Aorta (tissue), 5 donors: ENCODE measurements around the gene PTPRM. TPM values are rescaled to one million over a fixed set of nuclear protein-coding genes. Genes with fewer than 3 reads are reported as not detected.

Source experiments
- ATAC-seq: fragments of 200-7000 bp; cut with Tn5 transposase; one replicate; pipeline ENCODE4 v1.9.1; 2022; ENCODE audit warnings: moderate library complexity; ENCODE audit not compliant: low FRiP score
- DNase-seq, 2 donors: peaks; one replicate each; pipeline ENCODE4 v3.0.0-alpha.2; 2020
- H3K27ac ChIP-seq, 2 donors: one replicate each; pipeline ENCODE4 v1.5.1; 2013; ENCODE audit warnings: low read length in 2 of 2, mild to moderate bottlenecking in 2 of 2, moderate library complexity in 2 of 2, control low read depth in 1 of 2, inconsistent platforms in 1 of 2, low read depth in 1 of 2
- H3K27me3 ChIP-seq, 2 donors: one replicate each; pipeline ENCODE4 v1.6.1; 2013; ENCODE audit warnings: control low read depth in 1 of 2, low read length in 1 of 2, mild to moderate bottlenecking in 1 of 2, moderate library complexity in 1 of 2; ENCODE audit not compliant: insufficient read depth in 2 of 2, control insufficient read depth in 1 of 2
- H3K36me3 ChIP-seq, 2 donors: one replicate each; pipeline ENCODE4 v1.6.1; 2013; ENCODE audit warnings: control low read depth in 1 of 2, low read length in 1 of 2, mild to moderate bottlenecking in 1 of 2; ENCODE audit not compliant: insufficient read depth in 2 of 2, control insufficient read depth in 1 of 2
- H3K4me1 ChIP-seq, 2 donors: one replicate each; pipeline ENCODE4 v1.6.1; 2013; ENCODE audit warnings: low read length in 2 of 2, control low read depth in 1 of 2, mild to moderate bottlenecking in 1 of 2, moderate library complexity in 1 of 2; ENCODE audit not compliant: insufficient read depth in 2 of 2, control insufficient read depth in 1 of 2
- H3K4me3 ChIP-seq, 2 donors: one replicate each; pipeline ENCODE4 v1.5.1; 2013; ENCODE audit warnings: low read length in 2 of 2, control low read depth in 1 of 2, mild to moderate bottlenecking in 1 of 2
- H3K9me3 ChIP-seq: one replicate; pipeline ENCODE4 v1.6.1; 2013; ENCODE audit warnings: mild to moderate bottlenecking, low read length; ENCODE audit not compliant: control insufficient read depth
- WGBS, 2 donors: extraction: QIAGEN DNeasy Blood & Tissue Kit; methylation state at CpG; one replicate each; pipeline ENCODE4 v1.1.7; 2013; 5-methylcytosine and 5-hydroxymethylcytosine counted together
- intact Hi-C, 2 donors: fragments of 100-400 bp; cut with DNase I; formaldehyde crosslinking; loops; one replicate each; pipeline versions ENCODE4 v1.14.2 to v1.15.0; 2022
- polyA plus RNA-seq, 2 donors: library from polyadenylated mRNA; stranded (reverse); fragments of 200-250 nt; gene quantifications; one replicate each; pipeline ENCODE4 v1.2.3, GENCODE V29; 2013
- total RNA-seq, 2 donors: library from RNA; stranded (reverse); fragmentation: NEBNext Ultra II Directional; extraction: Animal tissue kit (Norgen Biotek cat#: 25700); gene quantifications; one replicate each; pipeline ENCODE4 v1.2.1, GENCODE V29; 2021
- donor health status: healthy with polysubstance abuse.
- donor health status: Bipolar disorder and iron deficiency.
- donor health status: DM: no; HTN: no; CAD: no.
- donor health status: DM: no; HTN: no; CAD: no.
- donor health status: DM: yes; HTN: yes; CAD: no.

PTPRM gene
- total and polyA plus RNA-seq, 4 donors = 10.6 to 98.9 (median 65.6) TPM

DNA sequence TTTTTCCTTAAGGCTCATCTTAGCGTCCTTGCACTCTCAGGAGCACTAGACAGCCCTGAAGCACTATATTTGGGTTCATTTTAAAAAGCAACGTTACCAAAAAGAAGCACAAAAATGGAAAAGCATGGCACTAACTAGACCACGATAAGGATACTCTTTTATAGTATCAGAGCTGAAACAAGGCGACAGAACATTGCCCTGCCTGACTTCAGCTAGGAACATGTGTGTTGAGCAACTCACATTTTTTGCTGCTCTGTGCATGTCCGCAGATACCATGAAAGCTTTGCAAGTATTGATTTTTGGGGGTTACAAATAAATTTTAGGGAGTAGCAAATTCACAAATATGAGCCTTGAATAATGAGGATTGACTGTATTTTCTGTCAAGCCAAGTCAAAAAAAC lies 332.0 kb downstream of the PTPRM start:
- Histone ChIP-seq H3K27ac (no peak overlapping the region), H3K4me1 (peaks cover 3 to 8% of the 10 kb centered on the region in 2 donors), H3K4me3 (no peak overlapping the region), H3K36me3 (no peaks in the 10 kb centered on the region), H3K27me3 (no peaks in the 10 kb centered on the region), H3K9me3 (no peaks in the 10 kb centered on the region)
- DNase-seq (no peak), ATAC-seq (no peak)
- intact Hi-C loops = no loop called here
- 94 to 96% methylated on average over 5 of the region's 5 CpGs for WGBS, 2 donors

DNA sequence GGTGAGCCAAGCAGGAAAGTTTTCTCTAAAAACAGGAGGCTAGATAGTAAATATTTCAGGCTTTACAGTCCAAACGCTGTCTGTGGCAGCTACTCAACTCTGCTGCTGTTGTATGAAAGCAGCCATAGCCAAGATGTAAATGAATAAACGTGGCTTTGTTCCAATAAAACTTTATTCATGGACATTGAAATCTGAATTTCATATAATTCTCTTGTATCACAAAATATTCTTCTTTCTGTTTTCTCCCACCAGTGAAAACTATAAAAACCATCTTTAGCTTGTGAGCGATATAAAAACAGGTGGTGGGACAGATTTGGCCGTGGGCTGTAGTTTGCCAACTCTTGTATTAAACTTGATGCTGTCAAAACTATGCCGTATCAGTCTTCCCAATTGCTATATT lies 333.0 kb downstream of the PTPRM start:
- Histone ChIP-seq H3K4me3 (no peak overlapping the region), H3K36me3 (no peaks in the 10 kb centered on the region), H3K9me3 (no peaks in the 10 kb centered on the region), H3K27me3 (no peaks in the 10 kb centered on the region), H3K4me1 (peaks cover 3 to 8% of the 10 kb centered on the region in 2 donors), H3K27ac (no peak overlapping the region)
- intact Hi-C loops = no loop called here
- 84 to 89% methylated on average over 5 of the region's 5 CpGs for WGBS, 2 donors
- ATAC-seq (no peak), DNase-seq (no peak)

DNA sequence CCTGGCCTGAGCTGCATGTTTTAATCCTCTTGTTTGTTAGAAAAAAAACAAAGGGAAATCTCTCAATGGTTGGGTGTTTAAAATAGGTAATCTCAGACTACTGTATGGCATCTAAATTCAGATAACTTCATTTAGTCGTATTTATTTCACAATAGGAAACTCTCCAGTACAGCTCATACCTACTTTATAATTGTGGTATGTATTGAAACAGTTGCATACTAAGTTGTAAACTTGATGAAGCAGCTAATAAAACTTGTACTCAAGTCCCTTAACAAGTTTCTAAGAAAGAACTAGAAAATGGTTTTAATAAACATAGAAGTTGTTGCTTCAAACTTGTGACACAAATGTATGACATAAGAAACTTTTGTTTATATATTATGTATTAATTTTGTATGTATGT lies 334.5 kb downstream of the PTPRM start:
- intact Hi-C loops = no loop called here
- WGBS, 2 donors = 88 to 93% methylated on average over 1 of the region's 1 CpG
- no peak overlapping the region for H3K27ac ChIP-seq

DNA sequence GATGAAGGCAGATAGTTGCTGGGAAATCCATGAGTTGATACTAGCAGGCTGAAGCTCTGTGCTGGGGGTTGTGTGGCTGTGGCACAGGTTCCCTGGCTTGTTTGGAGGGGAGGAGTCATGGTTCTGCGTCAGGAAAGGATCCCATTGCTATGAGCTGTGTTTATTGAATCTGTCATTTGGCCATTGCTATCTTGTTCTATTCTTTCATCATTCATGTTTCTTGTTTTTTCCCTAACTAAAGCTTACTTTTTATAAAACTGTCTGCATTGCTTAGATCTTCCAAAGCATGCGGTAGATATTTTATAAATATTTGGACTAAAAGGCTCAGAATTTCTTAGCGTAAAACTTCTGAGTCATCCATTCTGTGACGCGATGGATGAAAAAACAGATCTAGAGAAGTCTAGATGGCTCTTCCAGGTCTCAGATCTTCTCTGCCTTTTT lies 335.3 kb downstream of the PTPRM start:
- peak; percentile 70 for ATAC-seq

More for the DNA sequence above, 334.5 kb downstream of the PTPRM start:
- ATAC-seq (no peak), DNase-seq (no peak)
- Histone ChIP-seq H3K27me3 (no peaks in the 10 kb centered on the region), H3K9me3 (no peaks in the 10 kb centered on the region), H3K4me3 (no peak overlapping the region), H3K4me1 (peaks cover under 1 to 8% of the 10 kb centered on the region in 2 donors), H3K36me3 (no peaks in the 10 kb centered on the region)

DNA sequence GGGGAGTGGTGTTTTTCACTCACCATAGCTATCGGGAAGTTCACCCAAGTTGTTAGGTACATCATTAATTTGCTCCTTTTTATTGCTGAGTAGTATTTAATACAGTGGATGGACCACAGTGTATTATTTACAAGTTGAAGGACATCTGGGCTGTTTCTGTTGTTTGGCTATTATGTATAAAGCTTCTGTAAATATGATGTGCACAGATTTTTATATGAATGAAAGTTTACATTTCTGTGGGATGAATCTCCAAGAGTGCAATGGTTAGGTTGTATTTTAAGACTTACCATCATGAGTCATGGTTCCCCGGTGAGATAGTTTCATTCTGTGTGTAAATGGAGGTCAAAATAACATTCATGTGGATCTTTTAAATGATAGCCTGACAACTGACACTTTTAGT lies 337.4 kb downstream of the PTPRM start:
- DNase-seq (no peak), ATAC-seq (no peak)
- Histone ChIP-seq H3K9me3 (no peaks in the 10 kb centered on the region), H3K27ac (no peak overlapping the region), H3K4me1 (peaks cover 0 to 2% of the 10 kb centered on the region in 2 donors), H3K36me3 (peaks cover 0 to 2% of the 10 kb centered on the region in 2 donors), H3K27me3 (no peaks in the 10 kb centered on the region), H3K4me3 (no peak overlapping the region)
- WGBS, 2 donors = 83 to 84% methylated on average over 2 of the region's 2 CpGs
- intact Hi-C loops = no loop called here

More for the DNA sequence above, 335.3 kb downstream of the PTPRM start:
- Histone ChIP-seq H3K27me3 (no peaks in the 10 kb centered on the region), H3K36me3 (peaks cover 0 to 2% of the 10 kb centered on the region in 2 donors), H3K9me3 (no peaks in the 10 kb centered on the region), H3K27ac (no peak overlapping the region), H3K4me3 (no peak overlapping the region), H3K4me1 (peaks cover 0 to 5% of the 10 kb centered on the region in 2 donors)
- intact Hi-C loops = no loop called here
- DNase-seq = no peak
- WGBS, 2 donors = 45 to 53% methylated on average over 5 of the region's 5 CpGs

DNA sequence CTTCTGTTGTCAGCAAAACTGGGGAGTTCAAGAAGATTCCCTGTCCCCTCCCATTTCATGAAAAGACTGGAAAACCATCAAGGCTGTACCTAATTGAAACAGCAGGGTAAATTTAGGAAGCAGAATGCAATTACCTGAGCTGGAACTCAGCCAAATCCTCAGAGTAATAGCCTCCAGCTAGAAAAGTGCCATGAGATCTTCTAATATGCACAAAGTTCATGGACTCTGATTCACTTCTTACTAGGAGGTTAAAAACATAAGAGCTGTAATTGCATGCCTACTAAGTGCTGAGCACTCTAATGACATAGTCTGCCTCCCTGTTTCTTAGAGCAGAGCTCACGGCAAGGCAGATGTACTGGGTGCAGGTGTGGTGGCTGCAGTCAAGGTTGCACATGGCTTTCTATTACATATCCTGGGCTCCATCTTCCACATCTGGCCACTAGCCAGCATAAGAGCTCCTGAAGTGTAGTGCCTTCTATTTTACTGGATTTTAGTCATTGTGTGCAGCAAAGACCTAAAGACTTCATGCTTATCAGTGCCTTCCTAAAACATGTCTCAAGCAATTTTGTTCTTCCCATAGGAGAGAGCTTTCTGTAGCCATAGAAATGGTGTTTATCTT lies 341.7 kb downstream of the PTPRM start:
- no peak overlapping the region for H3K4me3 ChIP-seq
- H3K36me3 ChIP-seq = peaks cover 0 to 2% of the 10 kb centered on the region in 2 donors
- H3K27ac ChIP-seq = no peak overlapping the region
- DNase-seq (no peak), ATAC-seq (no peak)
- 96 to 100% methylated on average over 1 of the region's 1 CpG for WGBS, 2 donors
- H3K27me3 ChIP-seq = no peaks in the 10 kb centered on the region
- intact Hi-C loops = no loop called here
- H3K4me1 ChIP-seq = no peaks in the 10 kb centered on the region
- no peaks in the 10 kb centered on the region for H3K9me3 ChIP-seq

DNA sequence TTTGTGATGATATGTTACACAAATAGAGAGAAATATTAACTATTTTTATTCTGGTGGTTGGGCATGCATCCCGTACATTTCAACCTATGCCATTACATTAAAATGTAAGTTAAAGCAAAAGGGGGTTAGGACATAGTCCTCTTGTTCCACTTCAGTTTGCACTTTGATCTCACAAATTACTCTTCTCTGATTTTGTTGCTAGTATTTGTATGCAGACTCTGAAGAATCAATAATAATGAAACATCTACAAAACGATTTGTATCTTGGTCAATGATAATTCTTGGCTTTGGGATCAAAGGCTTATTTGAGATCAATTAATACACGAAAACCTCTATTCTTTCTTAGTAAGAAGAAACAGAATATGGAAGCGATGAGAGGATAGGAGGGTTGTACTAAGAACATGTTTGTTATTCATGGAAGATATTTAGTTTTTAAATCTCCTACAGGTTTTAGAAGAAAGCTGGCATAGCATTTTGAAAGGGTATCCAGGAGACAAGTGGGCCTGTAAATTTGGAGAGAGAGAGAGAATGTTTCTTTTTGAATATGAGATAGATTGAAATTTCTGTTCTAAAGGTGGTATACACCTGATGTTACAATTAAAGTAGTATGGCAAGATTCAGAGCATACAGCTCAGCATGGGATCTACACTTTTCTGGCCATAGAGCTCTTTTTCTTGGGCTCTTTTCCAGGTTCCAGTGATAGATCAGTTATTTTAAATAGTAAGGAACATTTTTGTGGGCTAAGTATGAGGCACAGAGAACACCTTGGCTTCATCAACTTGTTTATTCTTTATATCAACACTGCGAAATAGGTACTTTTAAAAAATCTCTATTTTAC lies 347.9 kb downstream of the PTPRM start:
- no peak overlapping the region for H3K4me3 ChIP-seq
- no peak for ATAC-seq
- DNase-seq = no peak
- 86 to 93% methylated on average over 5 of the region's 5 CpGs for WGBS, 2 donors
- intact Hi-C loops = no loop called here
- H3K4me1 ChIP-seq = no peaks in the 10 kb centered on the region
- no peak overlapping the region for H3K27ac ChIP-seq
- no peaks in the 10 kb centered on the region for H3K36me3 ChIP-seq
- H3K27me3 ChIP-seq = no peaks in the 10 kb centered on the region
- no peaks in the 10 kb centered on the region for H3K9me3 ChIP-seq

DNA sequence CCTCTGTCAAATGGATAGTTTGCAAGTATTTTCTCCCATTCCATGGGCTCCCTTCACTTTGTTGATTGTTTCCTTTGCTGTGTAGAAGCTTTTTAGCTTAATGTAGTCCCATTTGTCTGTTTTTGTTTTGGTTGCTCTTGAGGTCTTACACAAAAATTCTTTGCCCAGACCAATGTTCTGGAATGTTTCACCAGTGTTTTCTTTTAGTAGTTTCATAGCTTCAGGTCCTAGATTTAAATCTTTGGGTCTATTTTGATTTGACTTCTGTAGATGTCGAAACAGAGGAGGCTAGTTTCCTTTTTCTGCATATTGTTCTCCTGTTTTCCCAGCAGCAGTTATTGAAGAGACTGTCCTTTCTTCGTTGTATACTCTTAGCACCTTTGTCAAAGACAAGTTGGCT lies 351.6 kb downstream of the PTPRM start:
- no peak for ATAC-seq
- no peak overlapping the region for H3K27ac ChIP-seq
- no peaks in the 10 kb centered on the region for H3K9me3 ChIP-seq
- H3K4me1 ChIP-seq = peaks cover 3 to 6% of the 10 kb centered on the region in 2 donors
- no peaks in the 10 kb centered on the region for H3K27me3 ChIP-seq
- 46 to 50% methylated on average over 2 of the region's 2 CpGs for WGBS, 2 donors
- no peak for DNase-seq
- H3K4me3 ChIP-seq = no peak overlapping the region
- no peaks in the 10 kb centered on the region for H3K36me3 ChIP-seq
- intact Hi-C loops = no loop called here

DNA sequence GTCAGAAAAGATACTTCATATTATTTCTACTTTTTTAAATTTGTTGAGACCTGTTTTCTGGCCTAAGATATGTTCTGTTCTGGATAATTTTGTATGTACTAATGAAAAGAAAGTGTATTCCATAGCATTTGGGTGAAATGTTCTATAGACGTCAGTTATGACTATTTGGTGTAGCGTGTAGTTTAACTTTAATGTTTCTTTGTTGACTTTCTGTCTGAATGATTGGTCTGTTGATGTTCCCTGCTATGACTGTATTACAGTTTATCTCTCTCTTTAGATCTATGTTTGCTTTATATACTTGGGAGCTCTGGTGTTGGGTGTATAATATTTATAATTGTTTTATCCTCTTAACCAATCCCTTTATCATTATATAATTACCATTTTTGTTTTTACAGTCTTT lies 352.4 kb downstream of the PTPRM start:
- Histone ChIP-seq H3K36me3 (no peaks in the 10 kb centered on the region), H3K4me3 (no peak overlapping the region), H3K27me3 (no peaks in the 10 kb centered on the region), H3K4me1 (peaks cover 3 to 6% of the 10 kb centered on the region in 2 donors), H3K27ac (no peak overlapping the region), H3K9me3 (no peaks in the 10 kb centered on the region)
- 96 to 98% methylated on average over 2 of the region's 2 CpGs for WGBS, 2 donors
- intact Hi-C loops = no loop called here
- DNase-seq (no peak), ATAC-seq (no peak)
